HEK293 (cell line): ENCODE results near the gene PNPLA2.
A peak's percentile ranks its signal among the peaks of the same experiment; 100 is the strongest.

Experiments
- CTCF ChIA-PET: fragments of 350-600 bp; formaldehyde crosslinking; extraction: SDS; loops from one replicate; lab custom pipeline; 2021; ENCODE audit warnings: antibody characterized with exemption; lab: Yijun Ruan, JAX
- POLR2A ChIA-PET: fragments of 300-600 bp; formaldehyde crosslinking; extraction: SDS; loops from one replicate; lab custom pipeline; 2020; ENCODE audit warnings: antibody characterized with exemption, inconsistent platforms; lab: Yijun Ruan, JAX
- H3K27ac ChIP-seq: fragments of 200-500 bp; sonication (Bioruptor generic); 2 replicates; pipeline ENCODE4 v1.5.1; 2014; ENCODE audit warnings: low read depth, low read length, control low read depth, inconsistent platforms; ENCODE audit errors: extremely low read depth
- H3K36me3 ChIP-seq, 2 experiments: fragments of 200-500 bp in 1 of 2; sonication (Bioruptor generic) in 1 of 2; 1 replicate in 1 of 2; 2 replicates in 1 of 2; pipeline ENCODE4 v1.5.1; 2014 to 2017; ENCODE audit warnings: inconsistent platforms in 2 of 2, low read length in 2 of 2; ENCODE audit not compliant: control insufficient read depth in 2 of 2, insufficient read depth in 1 of 2
- H3K4me1 ChIP-seq: fragments of 200-500 bp; sonication (Bioruptor generic); 2 replicates; pipeline ENCODE4 v1.5.1; 2014; ENCODE audit warnings: mild to moderate bottlenecking, low read length, inconsistent platforms; ENCODE audit not compliant: control insufficient read depth, insufficient read depth
- H3K4me3 ChIP-seq: 2 replicates; pipeline ENCODE4 v1.5.1; 2011; ENCODE audit warnings: low read depth, mild to moderate bottlenecking, control low read depth, low read length, moderate library complexity
- H3K9me3 ChIP-seq: fragments of 200-500 bp; sonication (Bioruptor generic); 2 replicates; pipeline ENCODE4 v1.5.1; 2014; ENCODE audit warnings: low read depth, low read length, inconsistent platforms; ENCODE audit not compliant: control insufficient read depth, insufficient read depth
- BCL11A ChIP-seq: fragments of 450-650 bp; formaldehyde crosslinking; IDR thresholded peaks from 2 replicates; pipeline ENCODE4 v1.5.1; 2016; ENCODE audit warnings: low read depth, missing biosample characterization, missing genetic modification characterization
- BCL11B ChIP-seq: fragments of 450-650 bp; formaldehyde crosslinking; IDR thresholded peaks from 2 replicates; pipeline ENCODE4 v1.5.1; 2016; ENCODE audit warnings: low read depth, missing biosample characterization, missing genetic modification characterization
- GFI1B ChIP-seq: fragments of 450-650 bp; formaldehyde crosslinking; IDR thresholded peaks from 2 replicates; pipeline ENCODE4 v1.5.1; 2016; ENCODE audit warnings: missing biosample characterization, missing genetic modification characterization
- GLIS1 ChIP-seq: fragments of 450-650 bp; formaldehyde crosslinking; IDR thresholded peaks from 2 replicates; pipeline ENCODE4 v1.5.1; 2016; ENCODE audit warnings: missing biosample characterization, missing genetic modification characterization
- KLF1 ChIP-seq: fragments of 450-650 bp; formaldehyde crosslinking; IDR thresholded peaks from 2 replicates; pipeline ENCODE4 v1.5.1; 2016; ENCODE audit warnings: missing biosample characterization, missing genetic modification characterization
- KLF8 ChIP-seq: fragments of 450-650 bp; formaldehyde crosslinking; IDR thresholded peaks from 2 replicates; pipeline ENCODE4 v1.5.1; 2016; ENCODE audit warnings: missing biosample characterization, missing genetic modification characterization
- MZF1 ChIP-seq: fragments of 450-650 bp; formaldehyde crosslinking; IDR thresholded peaks from 2 replicates; pipeline ENCODE4 v1.5.1; 2017; ENCODE audit warnings: missing biosample characterization, missing genetic modification characterization, borderline replicate concordance
- REST ChIP-seq: fragments of 450-650 bp; formaldehyde crosslinking; IDR thresholded peaks from 2 replicates; pipeline ENCODE4 v1.5.1; 2016; ENCODE audit warnings: missing biosample characterization, missing genetic modification characterization
- WT1 ChIP-seq: fragments of 450-650 bp; formaldehyde crosslinking; IDR thresholded peaks from 2 replicates; pipeline ENCODE4 v1.5.1; 2016; ENCODE audit warnings: missing biosample characterization, missing genetic modification characterization
- ZBTB10 ChIP-seq: fragments of 450-650 bp; formaldehyde crosslinking; IDR thresholded peaks from 2 replicates; pipeline ENCODE4 v1.5.1; 2016; ENCODE audit warnings: missing biosample characterization, missing genetic modification characterization
- ZNF174 ChIP-seq: fragments of 450-650 bp; formaldehyde crosslinking; IDR thresholded peaks from 2 replicates; pipeline ENCODE4 v1.5.0; 2017; ENCODE audit warnings: missing biosample characterization, mild to moderate bottlenecking, missing genetic modification characterization
- ZNF211 ChIP-seq: fragments of 450-650 bp; formaldehyde crosslinking; IDR thresholded peaks from 2 replicates; pipeline ENCODE4 v1.5.1; 2016; ENCODE audit warnings: low read depth, missing biosample characterization, missing genetic modification characterization
- ZNF398 ChIP-seq: fragments of 450-650 bp; formaldehyde crosslinking; IDR thresholded peaks from 2 replicates; pipeline ENCODE4 v1.5.1; 2017; ENCODE audit warnings: missing biosample characterization, missing genetic modification characterization
- ZNF423 ChIP-seq: fragments of 450-650 bp; formaldehyde crosslinking; IDR thresholded peaks from 2 replicates; pipeline ENCODE4 v1.5.1; 2016; ENCODE audit warnings: missing biosample characterization, missing genetic modification characterization
- ZNF600 ChIP-seq: fragments of 450-650 bp; formaldehyde crosslinking; IDR thresholded peaks from 2 replicates; pipeline ENCODE4 v1.5.1; 2016; ENCODE audit warnings: missing biosample characterization, missing genetic modification characterization

PNPLA2 gene

GRCh38 chr11:858053-858761 is 39.5 kb downstream of the PNPLA2 start (continued):
- peak; percentile 90 for TF ChIP-seq REST (tag by site-specific recombination)

- CTCF ChIA-PET: interaction anchor here (0.5 to 2.5 kb wide), 4 partner anchors 11 to 229 kb away, joined by 3 to 10 read pairs (median 4); no protein-coding TSS in a partner anchor
- Histone ChIP-seq H3K27ac (no peak overlapping the region), H3K9me3 (no peaks in the 10 kb centered on the region), H3K36me3 (no peaks in the 10 kb centered on the region), H3K4me1 (no peaks in the 10 kb centered on the region), H3K4me3 (no peak overlapping the region)
- POLR2A ChIA-PET: interaction anchor here (1.2 to 1.8 kb wide), 2 partner anchors 15 to 39 kb away, joined by 4 to 11 read pairs; partner anchors contain the start of gene TSPAN4
- TF ChIP-seq MZF1 (tag by site-specific recombination) (no peak), ZBTB10 (peak; percentile 2; the same call in 1 of the 2 replicates)
- TF ChIP-seq, all 188 proteins: peak for 1
These were observed 40.1 kb downstream of the PNPLA2 start for GRCh38 chr11:858762-859339.

- ChIA-PET POLR2A (interaction anchor here (0.6 to 1.8 kb wide), 5 partner anchors 15 to 106 kb away, joined by 3 to 11 read pairs (median 3); partner anchors contain the start of gene TSPAN4), CTCF (interaction anchor here (0.5 to 1.6 kb wide), 3 partner anchors 12 to 228 kb away, joined by 3 to 5 read pairs (median 3); no protein-coding TSS in a partner anchor)
- no peaks in the 10 kb centered on the region for H3K9me3 ChIP-seq
- H3K4me3 ChIP-seq: no peak overlapping the region
- H3K27ac ChIP-seq: no peak overlapping the region; the same call in 1 of the 2 replicates
- H3K36me3 ChIP-seq: no peaks in the 10 kb centered on the region
- no peaks in the 10 kb centered on the region for H3K4me1 ChIP-seq
- TF ChIP-seq KLF1 (tag by site-specific recombination): peak; percentile 33; the same call in 1 of the 2 replicates
- 0 out of 2 replicates have a peak, but pooled peaks have one; percentile 25 for TF ChIP-seq WT1 (tag by site-specific recombination)
- TF ChIP-seq ZBTB10: peak; percentile 89
- peak; percentile 92 for TF ChIP-seq GLIS1 (tag by site-specific recombination)
- no peak for TF ChIP-seq ZNF174 (tag by site-specific recombination)
- no peak for TF ChIP-seq GFI1B (tag by site-specific recombination)
- 0 out of 2 replicates have a peak, but pooled peaks have one; percentile 19 for TF ChIP-seq ZNF398 (tag by site-specific recombination)
- peak; percentile 61; the same call in 1 of the 2 replicates for TF ChIP-seq ZNF423 (tag by site-specific recombination)
- no peak for TF ChIP-seq ZNF211 (tag by site-specific recombination)
- peak; percentile 93 for TF ChIP-seq ZNF600 (tag by site-specific recombination)
- no peak for TF ChIP-seq BCL11B (tag by site-specific recombination)
- TF ChIP-seq BCL11A: no peak
- TF ChIP-seq KLF8: peak; percentile 24; the same call in 1 of the 2 replicates
These were observed 40.8 kb downstream of the PNPLA2 start for GRCh38 chr11:859394-860131.
